GM19455 (cell line): ENCODE results near the gene ZNF638.
"Not testable (repeated sequence)": the region's sequence is repeated elsewhere in the genome, so short reads cannot be mapped to it uniquely, and the experiment has no call there.

Source experiments
- ATAC-seq: cut with Tn5 transposase; IDR thresholded peaks from one replicate; pipeline ENCODE4 v1.9.1; 2021; ENCODE audit not compliant: unreplicated experiment

The ZNF638 gene

GRCh38 chr2:71395471-71395870, 63.9 kb downstream of the ZNF638 start:
- no peak for ATAC-seq

GRCh38 chr2:71402427-71402826, 70.8 kb downstream of the ZNF638 start:
- no peak for ATAC-seq

- ATAC-seq = no peak
Observed at GRCh38 chr2:71409611-71410010, 78.0 kb downstream of the ZNF638 start.

GRCh38 chr2:71410696-71411095, 79.1 kb downstream of the ZNF638 start:
- no peak for ATAC-seq

GRCh38 chr2:71416866-71417265, 85.3 kb downstream of the ZNF638 start:
- not testable (repeated sequence) for ATAC-seq

GRCh38 chr2:71417300-71418202, 86.0 kb downstream of the ZNF638 start:
- ATAC-seq = no peak

- ATAC-seq = no peak
Observed at GRCh38 chr2:71419145-71419544, 87.6 kb downstream of the ZNF638 start.

- no peak for ATAC-seq
Observed at GRCh38 chr2:71419976-71420375, 88.4 kb downstream of the ZNF638 start.

- no peak for ATAC-seq
Observed at GRCh38 chr2:71422786-71423185, 91.2 kb downstream of the ZNF638 start.

- no peak for ATAC-seq
Observed at GRCh38 chr2:71423817-71424420, 92.3 kb downstream of the ZNF638 start.

- ATAC-seq = no peak
Observed at GRCh38 chr2:71426721-71427120, 95.1 kb downstream of the ZNF638 start.

- no peak for ATAC-seq
Observed at GRCh38 chr2:71428472-71429383, 97.1 kb downstream of the ZNF638 start.

- ATAC-seq = not testable (repeated sequence)
Observed at GRCh38 chr2:71445142-71445541, 113.6 kb downstream of the ZNF638 start.

- ATAC-seq = no peak
Observed at GRCh38 chr2:71446505-71446904, 114.9 kb downstream of the ZNF638 start.

- ATAC-seq = no peak
Observed at GRCh38 chr2:71449343-71449742, 117.8 kb downstream of the ZNF638 start.

GRCh38 chr2:71451705-71452104, 120.1 kb downstream of the ZNF638 start:
- ATAC-seq = no peak

GRCh38 chr2:71452565-71452964, 121.0 kb downstream of the ZNF638 start:
- no peak for ATAC-seq

GRCh38 chr2:71453404-71454220, 122.0 kb downstream of the ZNF638 start, which contains the start of gene DYSF:
TSS of gene DYSF (plus strand) at chr2:71453561.
- no peak for ATAC-seq

GRCh38 chr2:71454221-71455010, 122.8 kb downstream of the ZNF638 start:
- ATAC-seq = no peak
